Coronary artery (tissue), 2 donors: ENCODE data around the gene LSM14B.

ENCODE experiments used
- DNase-seq: peaks from one replicate; pipeline ENCODE4 v3.0.0-alpha.2; 2017; ENCODE audit warnings: low spot score
- H3K27ac ChIP-seq, 2 donors: fragments of 200-600 bp; sonication (generic); one replicate each; pipeline ENCODE4 v1.5.1; 2016 to 2019
- H3K4me3 ChIP-seq: fragments of 200-600 bp; sonication (generic); 2 replicates; pipeline ENCODE4 v1.5.1; 2016; ENCODE audit warnings: mild to moderate bottlenecking, moderate library complexity
- CTCF ChIP-seq: fragments of 200-600 bp; sonication (generic); IDR thresholded peaks from one replicate; pipeline ENCODE4 v1.5.1; 2019; ENCODE audit warnings: antibody characterized with exemption

Gene LSM14B

GRCh38 chr20:62174021-62174804 is 51.9 kb downstream of the LSM14B start:
- Histone ChIP-seq H3K27ac (no peak overlapping the region), H3K4me3 (no peak overlapping the region)
- TF ChIP-seq CTCF = no peak
- DNase-seq = no peak

- Histone ChIP-seq H3K27ac (no peak overlapping the region), H3K4me3 (no peak overlapping the region)
- DNase-seq = no peak
- TF ChIP-seq CTCF = no peak
Observed at GRCh38 chr20:62174870-62175624, 52.8 kb downstream of the LSM14B start.

GRCh38 chr20:62175711-62176110 is 53.4 kb downstream of the LSM14B start:
- DNase-seq = no peak
- Histone ChIP-seq H3K4me3 (no peak overlapping the region), H3K27ac (no peak overlapping the region)
- no peak for TF ChIP-seq CTCF

GRCh38 chr20:62176866-62177265 is 54.6 kb downstream of the LSM14B start:
- no peak for TF ChIP-seq CTCF
- no peak for DNase-seq
- Histone ChIP-seq H3K27ac (no peak overlapping the region), H3K4me3 (no peak overlapping the region)

GRCh38 chr20:62177307-62177706 is 55.0 kb downstream of the LSM14B start:
- no peak overlapping the region for H3K27ac ChIP-seq
- DNase-seq = no peak
- no peak overlapping the region for H3K4me3 ChIP-seq
- TF ChIP-seq CTCF = no peak

GRCh38 chr20:62178316-62179161 is 56.3 kb downstream of the LSM14B start:
- Histone ChIP-seq H3K4me3 (no peak overlapping the region), H3K27ac (no peak overlapping the region)
- TF ChIP-seq CTCF = no peak
- DNase-seq = no peak
